ENCODE measurements around the gene TRIM49D2. TPM values are rescaled to one million over a fixed set of nuclear protein-coding genes. Genes with fewer than 3 reads are reported as not detected.
"Not testable (repeated sequence)": the region's sequence is repeated elsewhere in the genome, so short reads cannot be mapped to it uniquely, and the experiment has no call there.

Gene TRIM49D2, protein sequence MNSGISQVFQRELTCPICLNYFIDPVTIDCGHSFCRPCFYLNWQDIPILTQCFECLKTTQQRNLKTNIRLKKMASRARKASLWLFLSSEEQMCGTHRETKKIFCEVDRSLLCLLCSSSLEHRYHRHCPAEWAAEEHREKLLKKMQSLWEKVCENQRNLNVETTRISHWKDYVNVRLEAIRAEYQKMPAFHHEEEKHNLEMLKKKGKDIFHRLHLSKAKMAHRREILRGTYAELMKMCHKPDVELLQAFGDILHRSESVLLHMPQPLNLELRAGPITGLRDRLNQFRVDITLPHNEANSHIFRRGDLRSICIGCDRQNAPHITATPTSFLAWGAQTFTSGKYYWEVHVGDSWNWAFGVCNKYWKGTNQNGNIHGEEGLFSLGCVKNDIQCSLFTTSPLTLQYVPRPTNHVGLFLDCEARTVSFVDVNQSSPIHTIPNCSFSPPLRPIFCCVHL
- total RNA-seq = not detected

DNA sequence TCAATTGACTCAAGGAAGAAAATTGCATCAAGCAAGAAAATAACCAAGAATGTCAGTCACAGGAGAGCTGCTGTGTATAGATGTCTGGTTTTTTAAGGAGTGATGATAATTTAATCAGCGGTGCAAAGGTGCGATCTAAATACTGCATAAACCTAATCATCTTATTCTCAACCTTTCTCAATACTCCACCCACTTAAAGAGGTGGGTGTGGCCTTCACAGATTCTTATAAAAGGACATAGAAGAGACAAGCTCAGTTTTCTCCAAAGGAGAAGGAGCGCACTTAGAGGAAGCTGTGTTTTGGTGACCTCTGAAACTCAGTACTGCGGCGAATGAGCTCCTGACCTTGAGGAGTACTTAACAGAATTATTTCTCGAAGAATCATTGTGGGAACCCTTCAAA lies at the start of gene TRIM49D2:
Gene TRIM49D2 (plus strand): TSS at position 301 of the 400 bp plus-strand sequence. CDS start 2,698 bp downstream, outside the sequence.
- 97% methylated on average over 3 of the region's 6 CpGs for WGBS
- not testable (repeated sequence) for H3K27ac ChIP-seq

GRCh38 chr11:89877511-89877910 lies 46.4 kb upstream of the TRIM49D2 start:
- DNase-seq (ENCODE audit: low spot score in 2 of 2); H3K36me3 ChIP-seq: not testable (repeated sequence)
- 95% methylated on average over 4 of the region's 6 CpGs for WGBS

More for the DNA sequence above, at the start of gene TRIM49D2:
- H3K4me1 ChIP-seq; DNase-seq (ENCODE audit: low spot score in 2 of 2); H3K36me3 ChIP-seq; H3K9me3 ChIP-seq; H3K27me3 ChIP-seq; H3K4me3 ChIP-seq: not testable (repeated sequence)

DNA sequence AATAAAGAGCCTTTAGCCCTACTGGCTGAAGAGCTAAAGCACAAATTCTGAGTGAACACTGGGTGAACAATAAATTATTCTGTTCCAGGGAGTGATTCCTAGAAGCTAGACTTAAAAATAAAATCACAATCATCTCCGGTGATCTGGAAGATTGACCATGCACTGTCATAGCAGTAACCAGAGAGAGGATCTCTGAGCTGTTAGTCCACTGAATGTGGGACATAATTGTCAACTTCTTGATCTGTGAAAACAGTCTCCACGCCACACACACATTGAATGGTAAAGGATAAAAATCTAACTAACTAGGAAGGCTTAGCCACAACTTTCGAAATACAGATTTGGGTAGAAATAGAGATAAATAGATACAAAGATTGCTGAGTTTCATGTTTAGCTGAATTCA lies 30.6 kb upstream of the TRIM49D2 start:
- not testable (repeated sequence) for H3K36me3 ChIP-seq; DNase-seq (ENCODE audit: low spot score in 2 of 2); H3K4me1 ChIP-seq; H3K27ac ChIP-seq; H3K9me3 ChIP-seq; H3K4me3 ChIP-seq; H3K27me3 ChIP-seq
- WGBS = 91% methylated on average over 2 of the region's 3 CpGs

More at GRCh38 chr11:89877511-89877910, 46.4 kb upstream of the TRIM49D2 start:
- not testable (repeated sequence) for H3K4me3 ChIP-seq, H3K27ac ChIP-seq, H3K9me3 ChIP-seq, H3K27me3 ChIP-seq, H3K4me1 ChIP-seq

DNA sequence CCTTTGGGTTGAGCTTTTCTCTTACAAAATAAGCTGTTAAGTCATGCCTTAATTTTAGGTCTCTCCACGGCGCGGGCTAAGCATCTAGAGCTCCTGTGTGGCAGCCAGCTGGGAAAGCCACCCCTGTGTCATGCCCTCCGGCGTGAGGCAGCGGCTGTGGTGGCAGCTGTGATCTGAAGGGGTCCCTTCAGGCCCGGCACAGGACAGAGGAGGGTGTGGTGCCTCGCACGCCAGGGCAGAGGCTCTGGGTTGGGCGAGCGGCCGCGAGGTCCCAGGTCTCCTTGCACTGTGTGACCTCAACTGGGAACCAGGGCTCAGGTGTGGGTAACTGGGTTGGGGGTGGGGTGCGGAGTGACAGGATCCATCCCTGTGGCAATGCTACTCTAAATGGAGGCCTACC lies 23.1 kb upstream of the TRIM49D2 start:
- WGBS = no CpG with 5 or more reads among the region's 14 CpGs
- not testable (repeated sequence) for DNase-seq (ENCODE audit: low spot score in 2 of 2); H3K4me1 ChIP-seq; H3K4me3 ChIP-seq; H3K9me3 ChIP-seq; H3K27me3 ChIP-seq; H3K36me3 ChIP-seq; H3K27ac ChIP-seq

DNA sequence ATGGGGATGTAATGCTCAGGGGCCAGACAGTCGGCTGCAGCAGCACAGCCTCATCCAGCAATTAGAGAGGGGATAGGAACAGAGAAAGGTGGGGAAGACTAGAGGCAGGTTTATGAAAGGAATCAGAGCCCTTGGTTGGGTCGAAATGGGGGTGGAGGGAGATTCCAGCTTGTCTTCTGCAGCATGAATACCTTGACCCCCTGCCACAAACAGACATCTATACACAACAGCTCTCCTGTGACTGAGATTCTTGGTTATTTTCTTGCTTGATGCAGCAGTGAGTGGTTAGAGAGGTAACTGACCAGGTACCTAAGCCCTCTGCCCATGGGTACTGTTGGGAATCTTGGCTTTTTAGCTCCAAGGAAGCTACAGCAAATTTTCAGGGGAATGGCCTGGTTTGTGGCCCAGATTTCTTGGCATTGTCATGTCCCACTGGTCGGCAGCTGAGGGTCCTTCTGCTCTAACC lies 1.6 kb upstream of the TRIM49D2 start, which contains the start of gene TRIM49D1:
Gene TRIM49D1 (minus strand): TSS at position 51 of the 466 bp plus-strand sequence. CDS start 4,535 bp downstream, outside the sequence.
- Histone ChIP-seq H3K9me3 (no peaks in the 10 kb centered on the region), H3K4me3 (no peak within 1 kb of the TSS), H3K27me3 (no peaks in the 10 kb centered on the region), H3K27ac (no peak within 1 kb of the TSS), H3K4me1 (no peaks in the 10 kb centered on the region), H3K36me3 (no peaks in the 10 kb centered on the region)
- TF ChIP-seq EP300 (IDR thresholded peaks at IDR 0.05) = no peak
- no peak for TF ChIP-seq POLR2AphosphoS5 (IDR thresholded peaks at IDR 0.05)
- no peak for TF ChIP-seq POLR2A (IDR thresholded peaks at IDR 0.05)
- TF ChIP-seq, protein P1, sequence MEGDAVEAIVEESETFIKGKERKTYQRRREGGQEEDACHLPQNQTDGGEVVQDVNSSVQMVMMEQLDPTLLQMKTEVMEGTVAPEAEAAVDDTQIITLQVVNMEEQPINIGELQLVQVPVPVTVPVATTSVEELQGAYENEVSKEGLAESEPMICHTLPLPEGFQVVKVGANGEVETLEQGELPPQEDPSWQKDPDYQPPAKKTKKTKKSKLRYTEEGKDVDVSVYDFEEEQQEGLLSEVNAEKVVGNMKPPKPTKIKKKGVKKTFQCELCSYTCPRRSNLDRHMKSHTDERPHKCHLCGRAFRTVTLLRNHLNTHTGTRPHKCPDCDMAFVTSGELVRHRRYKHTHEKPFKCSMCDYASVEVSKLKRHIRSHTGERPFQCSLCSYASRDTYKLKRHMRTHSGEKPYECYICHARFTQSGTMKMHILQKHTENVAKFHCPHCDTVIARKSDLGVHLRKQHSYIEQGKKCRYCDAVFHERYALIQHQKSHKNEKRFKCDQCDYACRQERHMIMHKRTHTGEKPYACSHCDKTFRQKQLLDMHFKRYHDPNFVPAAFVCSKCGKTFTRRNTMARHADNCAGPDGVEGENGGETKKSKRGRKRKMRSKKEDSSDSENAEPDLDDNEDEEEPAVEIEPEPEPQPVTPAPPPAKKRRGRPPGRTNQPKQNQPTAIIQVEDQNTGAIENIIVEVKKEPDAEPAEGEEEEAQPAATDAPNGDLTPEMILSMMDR (IDR thresholded peaks at IDR 0.05) = no peak
- WGBS = 61% methylated on average over 3 of the region's 3 CpGs
- DNase-seq (ENCODE audit: low spot score in 2 of 2) = no peak

DNA sequence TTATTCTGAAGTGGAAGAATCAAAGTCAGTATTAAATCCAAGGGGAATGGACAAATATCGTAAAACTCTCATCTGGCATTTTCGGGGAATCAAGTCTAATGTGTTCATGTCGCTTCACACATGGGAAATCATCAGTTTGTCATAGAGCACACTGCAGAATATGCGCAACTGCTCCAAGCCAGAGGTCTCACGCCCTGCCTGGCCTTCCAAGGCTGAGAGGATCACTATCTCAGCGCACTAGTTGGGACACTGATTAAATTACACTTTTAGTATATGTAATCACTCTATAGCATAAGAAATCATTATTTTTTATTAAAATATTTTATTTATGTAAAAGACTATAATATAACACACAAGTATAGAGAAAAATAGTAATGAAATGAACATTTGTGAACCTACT lies 37.0 kb downstream of the TRIM49D2 start:
- WGBS = 91% methylated on average over 6 of the region's 6 CpGs
- H3K4me1 ChIP-seq, H3K9me3 ChIP-seq, H3K4me3 ChIP-seq, H3K27ac ChIP-seq, H3K36me3 ChIP-seq, H3K27me3 ChIP-seq: not testable (repeated sequence)
- peak in 1 of 2 donors; percentile 21 for DNase-seq (ENCODE audit: low spot score in 2 of 2)

- not testable (repeated sequence) for DNase-seq (ENCODE audit: low spot score in 2 of 2); H3K27ac ChIP-seq; H3K27me3 ChIP-seq; H3K4me1 ChIP-seq; H3K36me3 ChIP-seq; H3K4me3 ChIP-seq; H3K9me3 ChIP-seq
- 94% methylated on average over 2 of the region's 4 CpGs for WGBS
These were observed 41.9 kb downstream of the TRIM49D2 start, which contains the start of gene TRIM64 for GRCh38 chr11:89965737-89966136. TSS of gene TRIM64 (plus strand) at chr11:89966037. CDS start at chr11:89968504, 2,467 bp downstream.

Other genes with a start within 250 kb of the TRIM49D2 start
- not detected for gene TRIM77, start 213.8 kb upstream of the TRIM49D2 start, total RNA-seq
- not detected for gene TRIM49, start 115.5 kb upstream of the TRIM49D2 start, total RNA-seq
- not detected for gene TRIM64B, start 45.6 kb upstream of the TRIM49D2 start, total RNA-seq
- not detected for gene TRIM49D1, start 1.8 kb upstream of the TRIM49D2 start, total RNA-seq
- gene TRIM64, start 42.0 kb downstream of the TRIM49D2 start, total RNA-seq = not detected
- not detected for gene TRIM49C, start 107.0 kb downstream of the TRIM49D2 start, total RNA-seq
- not detected for gene UBTFL1, start 161.9 kb downstream of the TRIM49D2 start, total RNA-seq
- gene NAALAD2, start 210.6 kb downstream of the TRIM49D2 start, total RNA-seq = 1 to 10 TPM in 1 of 4 donors, under 1 TPM in 1, not detected in 2; 0.57 to 9.2 TPM

All from suprapubic skin (tissue), 4 donors.